GM18858 (cell line): Measurements from ENCODE around the gene EYS.
A peak's percentile ranks its signal among the peaks of the same experiment; 100 is the strongest.
"Not testable (repeated sequence)": the region's sequence is repeated elsewhere in the genome, so short reads cannot be mapped to it uniquely, and the experiment has no call there.

Experiments used
- ATAC-seq: cut with Tn5 transposase; IDR thresholded peaks from one replicate; pipeline ENCODE4 v1.9.1; 2021; ENCODE audit not compliant: unreplicated experiment

Gene EYS

DNA sequence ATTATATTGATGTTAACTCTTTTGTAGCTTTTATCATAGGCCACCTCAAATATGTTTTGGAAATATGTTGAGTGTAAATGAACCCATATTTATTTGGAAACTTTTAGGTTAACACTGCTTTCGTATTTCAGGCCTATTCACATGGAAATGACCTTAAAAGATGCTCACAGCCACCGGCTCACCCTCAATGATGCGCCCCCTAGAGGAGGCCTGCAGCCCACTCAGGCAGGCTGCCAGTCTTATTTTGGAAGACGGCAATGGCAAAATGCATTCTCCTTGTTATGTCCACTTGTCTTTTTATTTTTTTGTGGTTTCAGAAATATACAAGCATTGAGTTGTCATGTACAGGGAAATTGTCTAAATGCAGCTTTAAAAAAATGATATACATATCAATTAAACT lies 1201.7 kb downstream of the EYS start:
- peak; percentile 62 for ATAC-seq

DNA sequence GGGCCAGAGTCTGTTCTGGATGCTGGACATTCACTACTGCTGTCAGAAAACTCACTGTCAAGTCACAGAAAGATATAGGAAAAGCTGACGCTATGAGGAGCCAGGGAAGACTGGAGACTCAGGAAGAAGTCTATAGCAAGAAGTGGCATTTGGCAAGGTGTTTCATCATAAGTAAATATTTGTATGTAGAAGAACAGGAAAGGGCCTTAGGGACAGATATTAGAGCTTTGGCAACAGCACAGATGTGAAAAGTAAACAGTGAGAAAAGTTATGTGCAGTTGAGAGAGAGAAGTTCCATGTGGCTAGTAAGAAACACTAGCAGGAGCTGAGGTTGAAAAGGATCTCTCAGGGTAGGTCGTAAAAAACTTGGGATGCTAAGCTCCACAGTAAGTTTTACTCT lies 1202.5 kb downstream of the EYS start:
- no peak for ATAC-seq

DNA sequence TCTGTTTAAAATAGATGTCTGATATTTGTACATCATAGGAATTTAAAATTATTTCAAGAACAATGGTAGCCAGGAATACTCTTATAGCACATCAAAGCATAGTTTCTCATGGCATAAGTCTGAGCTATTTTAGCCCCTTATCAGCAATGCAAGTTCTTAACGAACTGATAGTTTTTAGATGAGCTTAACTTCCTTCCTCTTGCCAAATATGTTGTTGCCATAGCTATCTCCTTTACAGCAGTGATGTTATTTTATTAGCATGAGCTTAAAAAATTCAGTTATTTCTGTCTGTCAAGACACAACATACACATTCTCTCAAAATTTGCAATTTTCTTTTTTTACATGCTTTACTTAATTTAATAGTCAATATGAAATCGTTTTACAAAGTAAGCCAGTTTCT lies 1204.2 kb downstream of the EYS start:
- no peak for ATAC-seq

DNA sequence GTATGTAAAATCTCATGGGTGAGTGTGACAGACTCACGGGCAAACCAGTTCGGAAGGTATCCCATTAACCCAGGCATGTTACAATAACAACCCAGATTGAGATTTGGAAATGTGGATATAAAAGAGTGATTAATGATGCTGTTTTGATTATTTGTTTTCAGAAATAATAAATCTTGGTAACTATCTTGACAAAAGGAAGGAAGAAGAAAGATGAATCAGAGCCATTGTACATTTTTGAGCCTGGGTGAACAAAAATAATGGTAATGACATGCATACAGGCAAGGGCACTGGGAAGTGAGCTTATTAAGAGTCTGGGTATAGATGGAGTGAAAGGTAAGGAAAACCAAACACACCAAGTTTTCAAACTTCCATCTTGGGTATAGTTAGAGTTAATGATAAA lies 1209.4 kb downstream of the EYS start:
- no peak for ATAC-seq

DNA sequence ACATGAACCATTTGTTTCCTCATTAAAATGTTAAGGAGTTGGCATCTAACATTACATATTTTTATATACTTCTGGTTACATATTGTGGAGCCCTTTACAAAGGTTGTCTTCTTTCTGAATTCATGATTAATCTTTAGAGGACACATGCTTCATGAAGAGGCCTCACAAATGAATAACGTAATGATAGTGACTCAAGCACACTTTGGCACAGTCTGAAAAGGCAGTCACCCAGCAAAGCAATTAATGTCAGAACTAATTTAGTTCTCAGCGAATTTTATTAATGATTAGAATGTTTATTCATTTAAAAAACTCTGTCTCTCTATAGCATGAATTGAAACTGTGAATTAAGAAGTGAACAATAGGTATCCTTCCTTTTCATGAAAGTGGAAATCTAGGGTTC lies 1217.3 kb downstream of the EYS start:
- ATAC-seq, result no peak

DNA sequence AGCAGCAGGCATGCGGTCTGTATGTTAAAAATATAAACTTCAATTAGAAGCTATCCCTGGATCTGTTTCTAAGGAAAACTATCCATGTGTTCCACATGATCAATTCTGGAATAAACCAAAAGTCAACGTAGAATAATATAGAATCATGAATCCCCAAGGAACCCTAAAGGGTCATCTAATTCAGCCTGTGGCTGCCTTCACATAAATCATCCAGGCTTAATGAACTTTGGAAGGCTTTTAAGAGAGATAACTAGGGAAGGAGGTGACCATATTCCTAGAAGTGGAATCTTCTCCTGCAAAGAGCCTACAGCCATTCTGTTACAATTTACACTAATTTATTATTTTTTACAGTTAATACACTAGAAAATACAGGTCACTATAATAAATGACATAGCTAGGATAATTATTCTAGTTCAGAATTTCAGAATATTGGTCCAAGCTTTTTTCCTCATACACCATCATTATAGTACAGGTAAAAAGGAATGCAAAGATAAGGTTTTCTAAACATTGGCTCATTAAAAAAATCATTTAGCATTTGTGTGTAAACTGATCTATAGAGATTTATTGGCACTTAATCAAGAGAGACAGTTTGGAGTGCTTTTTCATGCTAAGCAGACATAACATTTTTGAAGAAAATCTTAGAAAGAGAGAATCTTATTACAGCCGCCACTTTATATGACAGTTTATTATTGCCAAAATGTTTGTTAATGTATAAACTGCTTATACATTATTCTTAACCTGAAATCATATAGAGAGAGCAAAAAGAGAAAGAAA lies 1220.3 kb downstream of the EYS start:
- ATAC-seq, result no peak

DNA sequence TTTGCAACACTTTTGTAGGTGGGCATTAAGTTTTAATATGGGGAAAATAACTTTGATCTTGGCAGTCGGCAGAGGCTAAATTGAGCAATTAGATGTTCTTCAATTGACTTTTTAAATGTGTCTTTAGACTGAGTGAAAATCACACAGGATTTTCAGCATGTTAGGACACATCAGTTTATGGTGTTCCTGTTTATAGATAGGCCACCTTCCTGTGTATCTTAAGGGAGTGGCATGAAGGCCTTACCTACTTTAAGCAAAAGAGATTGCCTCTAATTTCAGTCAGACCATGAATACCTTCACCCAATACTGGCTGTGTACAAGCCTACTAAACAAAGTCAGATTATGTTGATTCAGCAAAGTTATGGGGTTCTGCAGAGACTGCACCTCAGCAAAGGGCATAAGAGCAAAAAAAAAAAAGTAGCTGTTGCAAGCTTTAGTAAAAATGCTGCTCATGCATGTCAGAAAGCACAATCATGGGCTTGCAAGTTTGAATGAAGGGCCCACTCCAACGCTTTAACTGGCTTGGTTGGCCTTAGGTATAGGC lies 1223.0 kb downstream of the EYS start:
- no peak for ATAC-seq

DNA sequence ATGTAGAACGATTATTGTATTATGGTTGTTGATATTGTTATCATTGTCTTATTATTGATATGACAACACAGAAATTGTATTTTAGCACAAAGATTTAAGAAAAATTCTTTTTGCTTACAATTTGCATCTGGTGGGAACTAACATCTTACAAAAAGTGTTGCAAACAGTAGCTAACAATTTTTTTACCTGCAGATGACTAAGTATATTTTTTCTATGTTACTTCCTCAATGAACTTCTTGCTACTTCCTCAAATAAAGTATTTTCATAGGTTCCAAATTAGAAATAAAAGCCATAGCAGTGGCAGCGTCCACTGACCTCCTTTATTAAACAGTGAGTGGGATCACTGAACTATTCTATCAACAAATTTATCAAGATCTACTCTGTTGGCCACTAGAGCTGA lies 1224.4 kb downstream of the EYS start:
- ATAC-seq, result no peak

DNA sequence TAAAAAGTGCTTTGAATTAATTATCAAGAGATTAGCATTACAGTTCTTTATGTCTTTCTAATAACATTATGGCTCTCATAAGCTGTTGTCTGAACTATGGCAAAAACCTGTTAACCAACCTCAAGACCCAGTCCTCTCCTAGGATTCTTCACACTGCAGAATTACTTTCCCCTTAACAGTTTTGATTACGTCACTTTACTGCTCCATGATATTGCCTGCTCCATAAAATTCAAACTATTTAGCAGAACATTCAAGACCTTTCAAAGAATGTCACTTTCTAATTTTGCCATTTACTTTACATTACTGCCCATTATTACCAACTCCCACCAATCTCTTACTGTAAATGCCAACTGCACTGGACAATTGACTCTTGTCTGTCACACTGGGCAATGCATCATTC lies 1227.9 kb downstream of the EYS start:
- ATAC-seq, result no peak

DNA sequence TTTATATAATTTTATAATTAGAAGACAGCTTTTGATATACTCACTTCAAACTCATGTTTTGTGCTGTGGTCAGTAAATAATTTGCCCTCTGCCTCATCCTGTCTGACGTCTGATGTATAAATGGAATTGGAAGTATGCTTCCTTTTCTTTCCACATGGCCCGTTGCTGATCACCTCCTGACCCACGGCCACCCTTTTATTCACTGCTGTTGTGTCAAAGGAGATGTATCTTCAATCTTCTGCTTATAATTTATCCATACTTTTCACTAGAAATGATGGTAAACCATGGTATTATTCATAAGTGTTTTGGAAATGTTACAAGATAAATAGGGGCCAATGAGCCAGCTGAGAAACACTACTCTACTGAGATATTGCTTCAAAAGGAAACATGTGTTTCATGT lies 1229.6 kb downstream of the EYS start:
- no peak for ATAC-seq

DNA sequence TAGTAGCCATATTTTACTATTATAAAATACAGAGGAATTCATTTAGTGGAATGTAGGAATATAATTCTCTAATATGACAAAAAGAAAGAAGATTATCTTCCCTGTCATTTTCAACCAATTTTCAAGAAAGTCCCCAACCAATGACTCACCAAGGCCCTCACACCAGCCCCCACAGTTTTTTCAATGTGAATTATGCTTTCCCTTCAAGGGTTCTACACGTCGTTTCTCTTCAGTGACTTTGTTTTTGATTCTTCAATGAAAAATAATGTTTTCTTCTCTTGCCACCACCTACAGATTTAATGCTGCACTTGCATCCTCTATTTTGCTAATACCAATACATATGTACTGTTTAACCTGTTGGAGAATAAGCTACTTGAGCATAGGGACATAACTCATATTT lies 1230.1 kb downstream of the EYS start:
- no peak for ATAC-seq

DNA sequence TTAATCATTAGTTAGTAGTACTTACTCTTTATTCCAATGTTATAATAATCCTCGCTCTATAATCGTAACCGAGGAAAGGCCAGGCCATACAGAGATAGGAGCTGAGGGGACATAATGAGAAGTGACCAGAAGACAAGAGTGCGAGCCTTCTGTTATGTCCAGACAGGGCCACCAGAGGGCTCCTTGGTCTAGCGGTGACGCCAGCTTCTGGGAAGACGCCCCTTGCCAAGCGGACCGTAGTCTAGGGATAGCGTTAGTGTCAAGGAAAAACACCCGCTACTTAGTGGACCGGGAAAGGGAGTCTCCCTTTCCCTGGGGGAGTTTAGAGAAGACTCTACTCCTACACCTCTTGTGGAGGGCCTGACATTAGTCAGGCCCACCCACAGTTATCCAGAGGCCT lies 1237.6 kb downstream of the EYS start:
- ATAC-seq, result not testable (repeated sequence)

DNA sequence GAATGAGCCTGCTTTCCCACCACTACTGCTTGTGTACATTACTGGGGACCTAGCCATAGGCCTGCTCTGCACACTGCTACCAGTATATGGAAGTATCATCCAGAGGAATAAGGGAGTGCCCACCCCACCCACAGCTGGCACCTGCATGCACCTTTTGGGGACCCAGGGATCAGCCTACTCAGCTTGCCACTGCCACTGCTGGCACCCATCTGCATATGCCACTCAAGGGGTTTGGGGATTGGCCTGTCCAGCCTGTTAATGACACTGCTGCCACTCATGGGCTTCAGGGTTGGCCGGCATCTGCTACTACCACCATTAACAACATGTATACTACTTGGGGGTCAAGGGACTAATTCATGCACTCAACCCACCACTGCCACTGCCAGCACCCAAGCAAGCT lies 1239.4 kb downstream of the EYS start:
- no peak for ATAC-seq

DNA sequence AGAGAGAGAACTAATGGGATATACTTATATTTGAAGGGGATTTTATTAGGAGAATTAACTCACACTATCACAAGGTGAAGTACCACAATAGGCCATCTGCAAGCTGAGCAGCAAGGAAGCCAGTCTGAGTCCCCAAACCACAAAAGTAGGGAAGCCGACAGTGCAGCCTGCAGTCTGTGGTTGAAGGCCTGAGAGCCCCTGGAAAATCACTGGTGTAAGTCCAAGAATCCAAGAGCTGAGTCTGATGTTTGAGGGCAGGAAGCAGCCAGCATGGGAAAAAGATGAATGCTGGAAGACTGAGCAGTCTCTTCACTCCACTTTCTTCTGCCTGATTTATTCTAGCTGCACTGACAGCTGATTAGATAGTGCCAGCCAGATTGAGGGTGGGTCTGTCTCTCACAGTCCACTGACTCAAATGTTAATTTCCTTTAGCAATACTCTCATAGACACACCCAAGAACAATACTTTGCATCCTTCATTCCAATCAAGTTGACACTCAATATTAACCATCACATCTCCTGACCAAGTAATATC lies 1247.5 kb downstream of the EYS start:
- no peak for ATAC-seq

DNA sequence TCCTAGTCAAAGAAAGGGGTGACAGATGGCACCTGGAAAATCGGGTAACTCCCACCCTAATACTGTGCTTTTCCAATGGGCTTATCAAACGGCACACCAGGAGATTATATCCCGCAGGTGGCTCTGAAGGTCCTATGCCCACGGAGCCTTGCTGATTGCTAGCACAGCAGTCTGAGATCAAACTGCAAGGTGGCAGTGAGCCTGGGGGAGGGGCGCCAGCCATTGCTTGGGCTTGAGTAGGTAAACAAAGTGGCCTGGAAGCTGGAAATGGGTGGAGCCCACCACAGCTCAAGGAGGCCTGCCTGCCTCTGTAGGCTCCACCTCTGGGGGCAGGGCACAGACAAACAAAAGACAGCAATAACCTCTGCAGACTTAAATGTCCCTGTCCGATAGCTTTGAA lies 1258.9 kb downstream of the EYS start:
- not testable (repeated sequence) for ATAC-seq

DNA sequence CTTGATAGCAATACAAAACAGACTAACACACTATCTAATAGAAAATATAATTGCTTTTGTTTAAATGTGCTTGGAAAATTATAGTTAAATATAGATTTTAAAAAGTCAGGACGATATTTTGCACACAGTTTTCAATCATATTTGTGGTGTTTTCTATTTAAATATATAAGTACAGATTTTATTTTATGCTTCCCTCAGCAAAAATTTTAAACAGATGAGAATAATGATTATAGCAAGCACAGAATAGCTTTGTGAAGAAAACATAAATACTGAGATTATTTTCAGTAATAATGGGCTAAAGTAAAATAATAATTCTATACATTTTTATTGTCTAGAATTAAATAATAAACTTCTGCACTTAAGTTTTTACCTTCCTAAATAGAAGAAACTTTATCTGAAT lies 1262.0 kb downstream of the EYS start:
- no peak for ATAC-seq

DNA sequence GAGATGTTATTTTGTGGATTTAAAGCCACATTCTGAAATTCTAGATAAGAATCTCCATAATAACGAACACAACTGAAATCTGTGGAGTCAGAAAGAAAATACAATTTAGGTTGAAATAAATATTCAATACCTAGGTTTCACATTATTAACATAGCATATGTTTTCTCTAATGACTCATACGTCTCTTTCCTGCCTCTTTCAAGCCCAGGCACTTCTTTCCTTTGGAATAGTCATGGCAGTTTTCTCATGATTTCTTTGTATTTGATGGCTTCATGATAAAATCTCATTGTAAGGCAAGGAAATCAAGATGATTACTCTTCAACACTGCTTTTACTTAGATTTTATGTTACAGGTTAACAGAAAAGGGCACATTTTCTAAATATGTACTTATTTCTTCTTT lies 1267.8 kb downstream of the EYS start:
- ATAC-seq, result no peak

DNA sequence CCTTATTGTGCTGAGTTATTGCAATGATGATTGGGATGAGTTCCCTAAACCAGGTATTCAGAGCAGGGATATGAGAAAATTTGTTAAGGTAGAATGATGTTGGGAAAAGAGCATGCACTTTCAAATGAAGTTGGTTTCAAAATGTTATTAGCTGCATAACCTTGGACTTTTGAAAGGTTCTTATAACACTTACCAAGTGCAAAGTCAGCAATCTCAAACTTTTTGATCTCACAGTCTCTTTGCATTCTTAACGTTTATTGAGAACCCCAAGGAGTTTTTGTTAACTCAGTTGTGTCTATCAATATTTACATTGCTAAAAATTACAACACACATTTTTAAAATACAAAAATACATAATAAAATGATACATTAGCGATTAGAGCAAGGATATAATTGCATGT lies 1269.0 kb downstream of the EYS start:
- ATAC-seq, result no peak

DNA sequence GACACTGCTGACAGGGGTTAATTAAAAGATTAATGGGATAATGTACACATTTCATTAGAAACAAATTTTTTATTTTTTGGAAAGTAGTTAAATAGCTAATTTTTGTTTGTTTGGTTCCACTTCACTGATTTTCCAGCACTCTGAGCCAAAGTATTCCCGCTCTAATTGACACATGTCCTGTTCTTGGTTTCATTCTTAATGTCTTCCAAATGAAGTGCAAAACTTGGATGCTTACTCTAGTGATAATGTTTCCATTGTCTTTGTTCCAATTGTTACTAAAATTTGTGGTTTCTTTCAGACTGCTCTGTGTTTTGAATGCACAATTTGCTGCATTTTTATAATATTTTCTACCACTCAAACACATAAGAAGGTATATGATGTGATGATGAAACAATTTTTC lies 1277.1 kb downstream of the EYS start:
- no peak for ATAC-seq

DNA sequence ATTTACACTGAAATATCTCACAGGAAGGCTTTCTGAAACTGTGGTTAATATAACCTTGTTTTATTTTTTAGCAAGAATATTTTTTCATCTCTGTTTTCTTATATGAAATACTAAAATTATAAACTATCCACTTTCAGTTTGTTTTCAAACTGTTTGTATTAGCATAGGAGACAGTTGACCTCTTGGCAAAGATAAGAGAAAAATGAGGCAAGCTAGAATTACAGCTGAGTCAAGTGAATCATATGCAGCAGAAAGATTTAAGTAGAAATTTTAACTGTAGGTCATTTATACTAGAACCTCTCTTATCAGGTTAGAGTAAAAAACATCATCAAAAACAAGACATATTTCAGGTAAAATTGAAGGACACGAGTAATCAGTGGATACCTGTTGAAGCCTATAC lies 1278.8 kb downstream of the EYS start:
- ATAC-seq, result no peak

DNA sequence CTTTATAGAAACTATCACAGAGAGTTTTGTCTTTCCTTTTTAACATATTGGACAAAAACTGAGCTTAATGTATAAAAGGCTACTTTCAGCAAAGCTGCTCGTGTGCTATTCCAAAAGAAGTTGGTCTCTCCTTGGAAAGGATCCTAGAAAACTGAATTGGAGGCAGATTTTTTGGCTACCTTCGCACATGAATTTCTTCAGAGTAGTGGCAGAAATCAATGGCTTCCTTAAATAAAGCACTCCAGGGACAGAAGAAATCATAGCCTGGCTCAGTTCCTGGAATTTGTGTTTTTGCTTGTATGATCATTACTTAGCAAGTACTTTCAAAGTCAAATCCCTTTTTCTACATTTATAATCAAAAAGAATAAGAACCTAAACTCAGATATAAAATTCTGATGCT lies 1291.1 kb downstream of the EYS start:
- no peak for ATAC-seq

DNA sequence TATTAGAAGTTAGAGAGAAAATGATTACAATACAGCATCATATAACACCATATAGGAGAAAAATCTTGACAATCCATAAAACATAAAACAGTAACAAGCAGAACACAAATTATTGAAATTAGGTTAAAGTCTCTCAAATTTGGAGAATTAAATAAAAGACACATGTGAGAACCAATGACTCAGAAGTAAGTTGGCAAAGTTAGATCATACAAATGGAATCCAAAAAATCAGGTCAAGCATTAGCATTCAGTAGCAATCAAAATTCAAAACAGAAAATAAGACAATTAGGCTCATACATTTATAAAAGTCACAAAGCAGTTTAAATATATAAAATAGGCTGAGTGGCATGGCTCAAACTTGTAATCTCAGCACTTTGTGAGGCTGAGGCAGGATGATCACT lies 1295.8 kb downstream of the EYS start:
- ATAC-seq, result no peak

DNA sequence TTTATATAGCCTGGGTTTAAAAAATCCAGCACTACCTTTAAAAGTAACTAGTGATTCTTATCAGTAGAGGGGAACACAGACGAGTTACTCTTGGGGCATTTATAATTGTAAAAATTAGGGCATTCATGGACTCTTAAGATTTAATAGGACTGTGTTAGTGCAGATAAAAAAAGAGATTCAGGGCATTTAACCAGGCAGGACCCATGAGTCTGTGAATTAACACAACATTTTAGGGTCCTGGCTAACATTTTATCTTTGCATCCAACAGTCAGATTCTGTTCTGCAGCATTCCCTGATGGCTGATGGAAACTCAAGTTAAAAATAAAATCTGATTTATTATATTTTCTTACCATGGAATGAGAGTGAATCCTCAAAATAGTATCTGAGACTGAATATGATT lies 1297.1 kb downstream of the EYS start:
- ATAC-seq, result no peak
